HEK293 (cell line): ENCODE data around the gene JKAMP.

Source experiments
- CTCF ChIA-PET: fragments of 350-600 bp; formaldehyde crosslinking; extraction: SDS; loops from one replicate; lab custom pipeline; 2021; ENCODE audit warnings: antibody characterized with exemption; lab: Yijun Ruan, JAX
- POLR2A ChIA-PET: fragments of 300-600 bp; formaldehyde crosslinking; extraction: SDS; loops from one replicate; lab custom pipeline; 2020; ENCODE audit warnings: antibody characterized with exemption, inconsistent platforms; lab: Yijun Ruan, JAX
- H3K27ac ChIP-seq: fragments of 200-500 bp; sonication (Bioruptor generic); 2 replicates; pipeline ENCODE4 v1.5.1; 2014; ENCODE audit warnings: low read depth, low read length, control low read depth, inconsistent platforms; ENCODE audit errors: extremely low read depth
- H3K36me3 ChIP-seq, 2 experiments: fragments of 200-500 bp in 1 of 2; sonication (Bioruptor generic) in 1 of 2; 1 replicate in 1 of 2; 2 replicates in 1 of 2; pipeline ENCODE4 v1.5.1; 2014 to 2017; ENCODE audit warnings: inconsistent platforms in 2 of 2, low read length in 2 of 2; ENCODE audit not compliant: control insufficient read depth in 2 of 2, insufficient read depth in 1 of 2
- H3K4me1 ChIP-seq: fragments of 200-500 bp; sonication (Bioruptor generic); 2 replicates; pipeline ENCODE4 v1.5.1; 2014; ENCODE audit warnings: mild to moderate bottlenecking, low read length, inconsistent platforms; ENCODE audit not compliant: control insufficient read depth, insufficient read depth
- H3K4me3 ChIP-seq: 2 replicates; pipeline ENCODE4 v1.5.1; 2011; ENCODE audit warnings: low read depth, mild to moderate bottlenecking, control low read depth, low read length, moderate library complexity
- H3K9me3 ChIP-seq: fragments of 200-500 bp; sonication (Bioruptor generic); 2 replicates; pipeline ENCODE4 v1.5.1; 2014; ENCODE audit warnings: low read depth, low read length, inconsistent platforms; ENCODE audit not compliant: control insufficient read depth, insufficient read depth
- GLI2 ChIP-seq: fragments of 450-650 bp; formaldehyde crosslinking; IDR thresholded peaks from 2 replicates; pipeline ENCODE4; 2017; ENCODE audit warnings: missing biosample characterization, missing genetic modification characterization, low read depth, borderline replicate concordance
- KLF16 ChIP-seq: fragments of 450-650 bp; formaldehyde crosslinking; IDR thresholded peaks from 2 replicates; pipeline ENCODE4 v1.5.1; 2017; ENCODE audit warnings: missing biosample characterization, missing genetic modification characterization
- OSR2 ChIP-seq: fragments of 450-650 bp; formaldehyde crosslinking; IDR thresholded peaks from 2 replicates; pipeline ENCODE4 v1.5.1; 2016; ENCODE audit warnings: missing biosample characterization, missing genetic modification characterization
- SETDB1 ChIP-seq: IDR thresholded peaks from one replicate; pipeline ENCODE4 v1.6.1; 2017; ENCODE audit warnings: mild to moderate bottlenecking, low read length, moderate library complexity, mixed read lengths; ENCODE audit not compliant: insufficient read length
- WT1 ChIP-seq: fragments of 450-650 bp; formaldehyde crosslinking; IDR thresholded peaks from 2 replicates; pipeline ENCODE4 v1.5.1; 2016; ENCODE audit warnings: missing biosample characterization, missing genetic modification characterization
- YY2 ChIP-seq: fragments of 450-650 bp; formaldehyde crosslinking; IDR thresholded peaks from 2 replicates; pipeline ENCODE4 v1.5.1; 2016; ENCODE audit warnings: missing biosample characterization, missing genetic modification characterization
- ZBTB17 ChIP-seq: fragments of 450-650 bp; formaldehyde crosslinking; IDR thresholded peaks from 2 replicates; pipeline ENCODE4 v1.5.1; 2016; ENCODE audit warnings: missing biosample characterization, missing genetic modification characterization
- ZFHX2 ChIP-seq: fragments of 450-650 bp; formaldehyde crosslinking; conservative IDR thresholded peaks from 2 replicates; pipeline ENCODE4 v1.5.1; 2016; ENCODE audit warnings: missing biosample characterization, missing genetic modification characterization
- ZFP69B ChIP-seq: fragments of 450-650 bp; formaldehyde crosslinking; IDR thresholded peaks from 2 replicates; pipeline ENCODE4 v1.5.1; 2016; ENCODE audit warnings: missing biosample characterization, missing genetic modification characterization
- ZNF114 ChIP-seq: fragments of 450-650 bp; formaldehyde crosslinking; IDR thresholded peaks from 2 replicates; pipeline ENCODE4 v1.5.0; 2017; ENCODE audit warnings: missing biosample characterization, missing genetic modification characterization
- ZNF133 ChIP-seq: fragments of 450-650 bp; formaldehyde crosslinking; IDR thresholded peaks from 2 replicates; pipeline ENCODE4 v1.5.1; 2016; ENCODE audit warnings: missing biosample characterization, missing genetic modification characterization
- ZNF157 ChIP-seq: fragments of 450-650 bp; formaldehyde crosslinking; IDR thresholded peaks from 2 replicates; pipeline ENCODE4 v1.5.1; 2016; ENCODE audit warnings: missing biosample characterization, missing genetic modification characterization
- ZNF16 ChIP-seq: fragments of 450-650 bp; formaldehyde crosslinking; IDR thresholded peaks from 2 replicates; pipeline ENCODE4 v1.5.1; 2016; ENCODE audit warnings: low read depth, missing biosample characterization, missing genetic modification characterization
- ZNF24 ChIP-seq: fragments of 450-650 bp; formaldehyde crosslinking; IDR thresholded peaks from 2 replicates; pipeline ENCODE4 v1.5.1; 2016; ENCODE audit warnings: missing biosample characterization, missing genetic modification characterization
- ZNF248 ChIP-seq: fragments of 450-650 bp; formaldehyde crosslinking; IDR thresholded peaks from 2 replicates; pipeline ENCODE4 v1.5.1; 2017; ENCODE audit warnings: missing biosample characterization, missing genetic modification characterization
- ZNF324 ChIP-seq: fragments of 450-650 bp; formaldehyde crosslinking; IDR thresholded peaks from 2 replicates; pipeline ENCODE4 v1.5.1; 2016; ENCODE audit warnings: missing biosample characterization, missing genetic modification characterization
- ZNF37A ChIP-seq: fragments of 450-650 bp; IDR thresholded peaks from 2 replicates; pipeline ENCODE4 v1.5.1; 2018; ENCODE audit warnings: missing biosample characterization, missing genetic modification characterization
- ZNF426 ChIP-seq: fragments of 450-650 bp; formaldehyde crosslinking; IDR thresholded peaks from 2 replicates; pipeline ENCODE4 v1.5.1; 2017; ENCODE audit warnings: missing biosample characterization, missing genetic modification characterization, mild to moderate bottlenecking, inconsistent platforms, moderate library complexity
- ZNF473 ChIP-seq: fragments of 450-650 bp; formaldehyde crosslinking; IDR thresholded peaks from 2 replicates; pipeline ENCODE4 v1.5.1; 2017; ENCODE audit warnings: missing biosample characterization, missing genetic modification characterization
- ZNF521 ChIP-seq: fragments of 450-650 bp; formaldehyde crosslinking; IDR thresholded peaks from 2 replicates; pipeline ENCODE4 v1.5.1; 2017; ENCODE audit warnings: missing biosample characterization, mild to moderate bottlenecking, missing genetic modification characterization
- ZNF548 ChIP-seq: fragments of 450-650 bp; formaldehyde crosslinking; IDR thresholded peaks from 2 replicates; pipeline ENCODE4 v1.5.1; 2016; ENCODE audit warnings: missing biosample characterization, missing genetic modification characterization
- ZNF600 ChIP-seq: fragments of 450-650 bp; formaldehyde crosslinking; IDR thresholded peaks from 2 replicates; pipeline ENCODE4 v1.5.1; 2016; ENCODE audit warnings: missing biosample characterization, missing genetic modification characterization
- ZNF629 ChIP-seq: fragments of 450-650 bp; formaldehyde crosslinking; IDR thresholded peaks from 2 replicates; pipeline ENCODE4 v1.5.1; 2017; ENCODE audit warnings: missing biosample characterization, missing genetic modification characterization
- ZNF654 ChIP-seq: fragments of 450-650 bp; formaldehyde crosslinking; IDR thresholded peaks from 2 replicates; pipeline ENCODE4 v1.5.1; 2016; ENCODE audit warnings: low read depth, missing biosample characterization, missing genetic modification characterization
- ZNF792 ChIP-seq: fragments of 450-650 bp; formaldehyde crosslinking; IDR thresholded peaks from 2 replicates; pipeline ENCODE4 v1.5.1; 2016; ENCODE audit warnings: missing biosample characterization, missing genetic modification characterization
- ZSCAN23 ChIP-seq: fragments of 450-650 bp; formaldehyde crosslinking; IDR thresholded peaks from 2 replicates; pipeline ENCODE4 v1.5.1; 2016; ENCODE audit warnings: missing biosample characterization, missing genetic modification characterization
- ZSCAN30 ChIP-seq: fragments of 450-650 bp; IDR thresholded peaks from 2 replicates; pipeline ENCODE4 v1.5.1; 2018; ENCODE audit warnings: missing biosample characterization, mild to moderate bottlenecking, missing genetic modification characterization, moderate library complexity
- TF ChIP-seq, protein P1 (sequence below): fragments of 450-650 bp; formaldehyde crosslinking; IDR thresholded peaks from 2 replicates; pipeline ENCODE4 v1.5.1; 2016; ENCODE audit warnings: missing biosample characterization, missing genetic modification characterization
- TF ChIP-seq, protein P2 (sequence below): fragments of 450-650 bp; formaldehyde crosslinking; IDR thresholded peaks from 2 replicates; pipeline ENCODE4 v1.5.1; 2016; ENCODE audit warnings: missing biosample characterization, missing genetic modification characterization
- TF ChIP-seq, protein P3 (sequence below): fragments of 450-650 bp; formaldehyde crosslinking; IDR thresholded peaks from 2 replicates; pipeline ENCODE4 v1.5.1; 2016; ENCODE audit warnings: missing biosample characterization, missing genetic modification characterization

The JKAMP gene

DNA sequence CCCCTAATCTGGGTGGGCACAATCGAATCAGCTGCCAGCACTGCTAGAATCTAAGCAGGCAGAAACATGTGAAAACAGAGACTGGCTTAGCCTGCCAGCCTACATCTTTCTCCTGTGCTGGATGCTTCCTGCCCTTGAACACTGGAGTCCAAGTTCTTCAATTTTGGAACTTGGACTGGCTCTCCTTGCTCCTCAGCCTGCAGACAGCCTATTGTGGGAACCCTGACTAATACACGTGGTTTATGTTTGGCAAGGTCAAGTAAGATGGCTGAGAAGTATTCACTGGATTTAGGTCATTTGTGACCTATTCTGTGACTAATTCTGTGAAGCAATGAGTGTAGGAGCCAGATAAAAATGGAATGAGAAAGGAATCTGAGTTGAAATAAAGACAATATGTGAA lies 30.2 kb upstream of the JKAMP start:
- ChIA-PET CTCF (no interaction called here), POLR2A (no interaction called here)
- no peak overlapping the region for H3K27ac ChIP-seq
- no peaks in the 10 kb centered on the region for H3K9me3 ChIP-seq
- no peak overlapping the region for H3K4me3 ChIP-seq
- TF ChIP-seq ZNF133 (tag by site-specific recombination) (no peak), OSR2 (tag by site-specific recombination) (no peak), ZNF114 (tag by site-specific recombination) (no peak), ZBTB17 (tag by site-specific recombination) (no peak), YY2 (tag by site-specific recombination) (no peak), ZSCAN30 (no peak), ZNF629 (tag by site-specific recombination) (no peak), ZNF600 (tag by site-specific recombination) (no peak), ZNF654 (tag by site-specific recombination) (no peak)
- TF ChIP-seq, protein P1, sequence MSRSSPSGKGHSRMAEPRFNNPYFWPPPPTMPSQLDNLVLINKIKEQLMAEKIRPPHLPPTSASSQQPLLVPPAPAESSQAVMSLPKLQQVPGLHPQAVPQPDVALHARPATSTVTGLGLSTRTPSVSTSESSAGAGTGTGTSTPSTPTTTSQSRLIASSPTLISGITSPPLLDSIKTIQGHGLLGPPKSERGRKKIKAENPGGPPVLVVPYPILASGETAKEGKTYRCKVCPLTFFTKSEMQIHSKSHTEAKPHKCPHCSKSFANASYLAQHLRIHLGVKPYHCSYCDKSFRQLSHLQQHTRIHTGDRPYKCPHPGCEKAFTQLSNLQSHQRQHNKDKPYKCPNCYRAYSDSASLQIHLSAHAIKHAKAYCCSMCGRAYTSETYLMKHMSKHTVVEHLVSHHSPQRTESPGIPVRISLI (tag by site-specific recombination): no peak
- H3K4me1 ChIP-seq: no peaks in the 10 kb centered on the region
- H3K36me3 ChIP-seq: peaks cover 16 to 49% of the 10 kb centered on the region in 2 experiments

DNA sequence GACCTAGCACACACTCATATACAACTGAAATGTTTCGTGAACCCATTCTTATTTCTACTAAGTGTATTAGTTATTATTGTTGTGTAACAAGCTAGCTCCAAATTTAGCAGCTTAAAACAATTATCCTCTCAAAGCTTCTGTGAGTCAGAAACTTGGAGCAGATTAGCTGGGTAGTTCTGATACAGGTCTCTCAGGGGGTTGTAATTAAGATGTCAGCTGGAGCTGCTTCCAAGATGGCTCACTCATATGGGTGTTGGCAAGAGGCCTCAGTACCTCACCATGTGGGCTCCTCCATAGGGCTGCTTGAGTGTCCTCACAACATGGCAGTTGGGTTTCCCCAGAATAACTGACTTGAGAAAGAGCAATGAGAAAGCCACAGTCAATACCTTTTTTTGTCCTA lies 28.9 kb upstream of the JKAMP start:
- no peak overlapping the region for H3K4me3 ChIP-seq
- no peaks in the 10 kb centered on the region for H3K9me3 ChIP-seq
- ChIA-PET POLR2A (no interaction called here), CTCF (no interaction called here)
- peaks cover 17 to 61% of the 10 kb centered on the region in 2 experiments for H3K36me3 ChIP-seq
- no peak for TF ChIP-seq ZNF548 (tag by site-specific recombination)
- TF ChIP-seq ZNF16 (tag by site-specific recombination): no peak
- no peak for TF ChIP-seq ZNF792
- no peak for TF ChIP-seq GLI2 (tag by site-specific recombination)
- no peak for TF ChIP-seq ZSCAN23 (tag by site-specific recombination)
- no peak for TF ChIP-seq ZNF426
- H3K4me1 ChIP-seq: no peaks in the 10 kb centered on the region
- H3K27ac ChIP-seq: no peak overlapping the region

DNA sequence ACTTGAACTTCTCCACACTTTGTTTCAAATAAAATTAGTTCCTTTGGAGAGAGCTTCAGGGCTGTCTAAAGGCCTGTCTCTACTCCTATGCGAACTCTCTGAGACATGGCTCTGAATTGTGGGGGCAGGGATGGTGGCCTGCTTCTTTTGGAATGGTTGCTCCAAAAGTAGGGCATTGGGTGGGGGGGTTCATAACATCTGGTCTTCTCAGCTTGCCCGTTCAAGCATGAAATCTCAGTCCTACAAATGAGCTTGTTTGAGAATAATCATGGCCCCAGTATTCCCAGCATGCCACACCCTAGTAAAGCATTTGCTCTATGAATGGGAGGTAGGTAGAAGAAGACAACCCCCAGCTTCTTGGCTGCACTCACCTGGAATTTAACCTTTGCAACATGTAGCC lies 25.8 kb upstream of the JKAMP start:
- ChIA-PET POLR2A (no interaction called here), CTCF (interaction anchor here (0.6 to 1.1 kb wide), 2 partner anchors 49 to 335 kb away, joined by 3 read pairs; no protein-coding TSS in a partner anchor)
- no peaks in the 10 kb centered on the region for H3K9me3 ChIP-seq
- H3K4me3 ChIP-seq: no peak overlapping the region
- TF ChIP-seq ZNF37A: no peak
- TF ChIP-seq, protein P2, sequence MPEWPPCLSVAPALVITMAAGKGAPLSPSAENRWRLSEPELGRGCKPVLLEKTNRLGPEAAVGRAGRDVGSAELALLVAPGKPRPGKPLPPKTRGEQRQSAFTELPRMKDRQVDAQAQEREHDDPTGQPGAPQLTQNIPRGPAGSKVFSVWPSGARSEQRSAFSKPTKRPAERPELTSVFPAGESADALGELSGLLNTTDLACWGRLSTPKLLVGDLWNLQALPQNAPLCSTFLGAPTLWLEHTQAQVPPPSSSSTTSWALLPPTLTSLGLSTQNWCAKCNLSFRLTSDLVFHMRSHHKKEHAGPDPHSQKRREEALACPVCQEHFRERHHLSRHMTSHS (tag by site-specific recombination): no peak
- no peak for TF ChIP-seq KLF16 (tag by site-specific recombination)
- no peak for TF ChIP-seq ZNF521 (tag by site-specific recombination)
- TF ChIP-seq SETDB1: no peak
- TF ChIP-seq ZNF473 (tag by site-specific recombination): no peak
- TF ChIP-seq ZNF324 (tag by site-specific recombination): no peak
- no peak for TF ChIP-seq ZNF24 (tag by site-specific recombination)
- TF ChIP-seq ZNF157 (tag by site-specific recombination): no peak
- TF ChIP-seq ZNF248 (tag by site-specific recombination): no peak
- TF ChIP-seq, protein P3, sequence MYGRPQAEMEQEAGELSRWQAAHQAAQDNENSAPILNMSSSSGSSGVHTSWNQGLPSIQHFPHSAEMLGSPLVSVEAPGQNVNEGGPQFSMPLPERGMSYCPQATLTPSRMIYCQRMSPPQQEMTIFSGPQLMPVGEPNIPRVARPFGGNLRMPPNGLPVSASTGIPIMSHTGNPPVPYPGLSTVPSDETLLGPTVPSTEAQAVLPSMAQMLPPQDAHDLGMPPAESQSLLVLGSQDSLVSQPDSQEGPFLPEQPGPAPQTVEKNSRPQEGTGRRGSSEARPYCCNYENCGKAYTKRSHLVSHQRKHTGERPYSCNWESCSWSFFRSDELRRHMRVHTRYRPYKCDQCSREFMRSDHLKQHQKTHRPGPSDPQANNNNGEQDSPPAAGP (tag by site-specific recombination): no peak
- no peak for TF ChIP-seq ZFP69B (tag by site-specific recombination)
- TF ChIP-seq ZFHX2: no peak
- TF ChIP-seq WT1: no peak
- TF ChIP-seq, all 188 proteins: peak for 0
- no peak overlapping the region for H3K27ac ChIP-seq
- no peaks in the 10 kb centered on the region for H3K4me1 ChIP-seq
- H3K36me3 ChIP-seq: peaks cover 31 to 70% of the 10 kb centered on the region in 2 experiments
